ENCODE measurements around the gene BCAS3.

The BCAS3 gene

GRCh38 chr17:61378658-61379456 lies 701.2 kb downstream of the BCAS3 start:
- DNase-seq, result no peak

- no peak for DNase-seq
Observed at GRCh38 chr17:61379457-61380216, 702.0 kb downstream of the BCAS3 start.

- no peak for DNase-seq
Observed at GRCh38 chr17:61380217-61380835, 702.7 kb downstream of the BCAS3 start.

GRCh38 chr17:61380836-61381525 lies 703.3 kb downstream of the BCAS3 start:
- DNase-seq, result no peak

GRCh38 chr17:61381537-61381936 lies 703.9 kb downstream of the BCAS3 start:
- no peak for DNase-seq

- no peak for DNase-seq
Observed at GRCh38 chr17:61382796-61383688, 705.4 kb downstream of the BCAS3 start.

- no peak for DNase-seq
Observed at GRCh38 chr17:61383689-61384201, 706.1 kb downstream of the BCAS3 start.

GRCh38 chr17:61384354-61384691 lies 706.7 kb downstream of the BCAS3 start:
- no peak for DNase-seq

- DNase-seq, result no peak
Observed at GRCh38 chr17:61384692-61385576, 707.3 kb downstream of the BCAS3 start.

GRCh38 chr17:61385577-61386236 lies 708.1 kb downstream of the BCAS3 start:
- no peak for DNase-seq

- DNase-seq, result no peak
Observed at GRCh38 chr17:61386251-61386650, 708.6 kb downstream of the BCAS3 start.

- DNase-seq, result no peak
Observed at GRCh38 chr17:61387011-61387410, 709.4 kb downstream of the BCAS3 start.

- DNase-seq, result no peak
Observed at GRCh38 chr17:61387511-61388305, 710.1 kb downstream of the BCAS3 start.

GRCh38 chr17:61388561-61389356 lies 711.1 kb downstream of the BCAS3 start:
- DNase-seq, result no peak

- no peak for DNase-seq
Observed at GRCh38 chr17:61389670-61390478, 712.2 kb downstream of the BCAS3 start.

GRCh38 chr17:61390479-61390791 lies 712.8 kb downstream of the BCAS3 start:
- DNase-seq, result no peak

GRCh38 chr17:61391595-61392291 lies 714.1 kb downstream of the BCAS3 start:
- DNase-seq, result no peak

All from fibroblast of skin of right quadriceps (primary cell).